ENCODE measurements around the gene NFXL1.

The NFXL1 gene

GRCh38 chr4:47804598-47804997 lies 109.8 kb downstream of the NFXL1 start:
- no peaks in the 10 kb centered on the region for H3K27me3 ChIP-seq (ENCODE audit: insufficient read depth, low read length)
- no peaks in the 10 kb centered on the region for H3F3A ChIP-seq (ENCODE audit: insufficient read depth, low read length)
- no peaks in the 10 kb centered on the region for H3K4me1 ChIP-seq (ENCODE audit: insufficient read depth, low read length, severe bottlenecking)
- no peak overlapping the region for H2AFZ ChIP-seq (ENCODE audit: low read length)
- no peaks in the 10 kb centered on the region for H3K9me2 ChIP-seq (ENCODE audit: low read depth, low read length)
- H3K4me3 ChIP-seq (ENCODE audit: low read depth, low read length, poor library complexity, severe bottlenecking), result no peak overlapping the region
- TF ChIP-seq CTCF (IDR thresholded peaks at IDR 0.05; ENCODE audit: low read length) (no peak), EZH2 (IDR thresholded peaks at IDR 0.05; ENCODE audit: borderline replicate concordance, low read length) (no peak)
- H3K9me3 ChIP-seq (ENCODE audit: low read length), result no peaks in the 10 kb centered on the region
- no peak overlapping the region for H3K27ac ChIP-seq (ENCODE audit: low read depth, low read length, poor library complexity, severe bottlenecking)
- H3K9ac ChIP-seq (ENCODE audit: low read length), result no peak overlapping the region
- no peaks in the 10 kb centered on the region for H4K20me1 ChIP-seq (ENCODE audit: insufficient read depth, low read length)
- H3K4me2 ChIP-seq (ENCODE audit: low read length), result no peak overlapping the region
- H3K36me3 ChIP-seq (ENCODE audit: insufficient read depth, low read length), result no peaks in the 10 kb centered on the region
- no peaks in the 10 kb centered on the region for H3K79me2 ChIP-seq (ENCODE audit: insufficient read depth, low read length)

DNA sequence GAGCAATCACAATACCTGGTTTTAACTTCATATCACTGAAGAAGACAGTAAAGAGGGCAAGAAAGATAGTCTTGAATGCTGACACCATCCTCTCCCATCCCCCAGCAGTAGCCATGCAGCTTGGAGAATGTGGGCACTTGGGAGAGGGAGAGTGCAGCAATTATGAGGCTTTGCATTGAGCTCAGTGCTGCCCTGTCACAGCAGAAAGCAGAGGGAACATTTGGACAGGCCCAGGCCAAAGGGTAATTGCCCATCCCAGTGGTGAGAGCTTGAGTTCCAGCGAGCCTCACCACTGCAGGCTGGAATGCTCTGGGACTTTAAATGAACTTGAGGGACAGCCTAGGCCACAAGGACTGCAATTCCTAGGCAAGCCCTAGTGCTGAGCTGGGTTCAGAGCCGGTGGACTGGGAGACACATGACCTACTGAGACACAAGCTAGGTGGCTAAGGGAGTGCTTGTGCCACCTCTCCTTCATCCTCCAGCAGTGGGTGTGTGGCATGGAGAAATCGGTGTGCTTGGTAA lies 112.8 kb downstream of the NFXL1 start:
- Histone ChIP-seq H3K4me1 (ENCODE audit: insufficient read depth, low read length, severe bottlenecking) (no peaks in the 10 kb centered on the region), H3F3A (ENCODE audit: insufficient read depth, low read length) (no peaks in the 10 kb centered on the region), H2AFZ (ENCODE audit: low read length) (no peak overlapping the region), H3K36me3 (ENCODE audit: insufficient read depth, low read length) (no peaks in the 10 kb centered on the region), H3K9me3 (ENCODE audit: low read length) (no peaks in the 10 kb centered on the region), H3K9ac (ENCODE audit: low read length) (no peak overlapping the region), H3K27me3 (ENCODE audit: insufficient read depth, low read length) (no peaks in the 10 kb centered on the region), H3K4me2 (ENCODE audit: low read length) (no peak overlapping the region), H4K20me1 (ENCODE audit: insufficient read depth, low read length) (no peaks in the 10 kb centered on the region), H3K9me2 (ENCODE audit: low read depth, low read length) (no peaks in the 10 kb centered on the region), H3K27ac (ENCODE audit: low read depth, low read length, poor library complexity, severe bottlenecking) (no peak overlapping the region), H3K79me2 (ENCODE audit: insufficient read depth, low read length) (no peaks in the 10 kb centered on the region), H3K4me3 (ENCODE audit: low read depth, low read length, poor library complexity, severe bottlenecking) (no peak overlapping the region)
- no peak for TF ChIP-seq EZH2 (IDR thresholded peaks at IDR 0.05; ENCODE audit: borderline replicate concordance, low read length)
- no peak for TF ChIP-seq CTCF (IDR thresholded peaks at IDR 0.05; ENCODE audit: low read length)

DNA sequence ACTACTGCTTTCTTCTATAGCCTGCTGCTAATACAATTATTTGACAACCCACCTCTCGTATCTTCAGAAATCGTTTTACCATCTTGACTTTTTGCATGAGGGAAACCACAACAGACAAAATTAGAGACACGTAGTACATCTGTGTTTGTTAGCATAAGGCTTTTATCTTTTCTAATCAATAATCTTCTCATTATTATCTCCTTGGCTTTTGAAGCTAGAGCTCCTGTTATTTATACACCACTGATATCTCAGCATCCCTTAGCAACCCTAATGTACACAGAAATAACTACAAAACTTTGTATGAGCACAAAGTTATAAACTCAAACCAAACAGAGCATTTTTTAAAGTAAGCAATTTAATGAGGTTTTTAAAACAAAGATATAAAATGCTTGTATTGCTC lies 116.2 kb downstream of the NFXL1 start:
- no peak for TF ChIP-seq EZH2 (IDR thresholded peaks at IDR 0.05; ENCODE audit: borderline replicate concordance, low read length)
- TF ChIP-seq CTCF (IDR thresholded peaks at IDR 0.05; ENCODE audit: low read length), result no peak
- Histone ChIP-seq H3K9ac (ENCODE audit: low read length) (no peak overlapping the region), H4K20me1 (ENCODE audit: insufficient read depth, low read length) (no peaks in the 10 kb centered on the region), H2AFZ (ENCODE audit: low read length) (no peak overlapping the region), H3K36me3 (ENCODE audit: insufficient read depth, low read length) (no peaks in the 10 kb centered on the region), H3K9me3 (ENCODE audit: low read length) (no peaks in the 10 kb centered on the region), H3F3A (ENCODE audit: insufficient read depth, low read length) (no peaks in the 10 kb centered on the region), H3K27ac (ENCODE audit: low read depth, low read length, poor library complexity, severe bottlenecking) (no peak overlapping the region), H3K27me3 (ENCODE audit: insufficient read depth, low read length) (no peaks in the 10 kb centered on the region), H3K9me2 (ENCODE audit: low read depth, low read length) (no peaks in the 10 kb centered on the region), H3K4me1 (ENCODE audit: insufficient read depth, low read length, severe bottlenecking) (no peaks in the 10 kb centered on the region), H3K4me3 (ENCODE audit: low read depth, low read length, poor library complexity, severe bottlenecking) (no peak overlapping the region), H3K4me2 (ENCODE audit: low read length) (no peak overlapping the region), H3K79me2 (ENCODE audit: insufficient read depth, low read length) (no peaks in the 10 kb centered on the region)

All from OCI-LY1 (cell line).